Mesendoderm (in vitro differentiated cells): ENCODE results near the gene STARD5.

Source experiments
- DNase-seq: peaks from one replicate; pipeline ENCODE4 v3.0.0; 2013
- H2AK5ac ChIP-seq: 2 replicates; pipeline ENCODE4 v1.6.1; 2013; ENCODE audit warnings: low read length, inconsistent platforms
- H2BK120ac ChIP-seq: 2 replicates; pipeline ENCODE4 v1.6.1; 2013; ENCODE audit warnings: low read depth, mild to moderate bottlenecking, low read length, moderate library complexity, mixed read lengths
- H2BK15ac ChIP-seq: replicated peaks from 2 replicates; pipeline ENCODE4 v1.6.1; 2013; ENCODE audit warnings: low read depth, mild to moderate bottlenecking, moderate library complexity
- H2BK5ac ChIP-seq: 2 replicates; pipeline ENCODE4 v1.6.1; 2013; ENCODE audit warnings: low read length, inconsistent platforms
- H3K18ac ChIP-seq: 2 replicates; pipeline ENCODE4 v1.6.1; 2013; ENCODE audit warnings: mild to moderate bottlenecking, low read length, mixed read lengths
- H3K23ac ChIP-seq: one replicate; pipeline ENCODE4 v1.6.1; 2013; ENCODE audit warnings: low read length
- H3K27ac ChIP-seq: 2 replicates; pipeline ENCODE4 v1.5.1; 2013; ENCODE audit warnings: low read depth, mild to moderate bottlenecking, inconsistent platforms, low read length, moderate library complexity
- H3K27me3 ChIP-seq: 2 replicates; pipeline ENCODE4 v1.6.1; 2013; ENCODE audit warnings: low read length, control low read depth, mild to moderate bottlenecking, inconsistent platforms; ENCODE audit not compliant: insufficient read depth, poor library complexity
- H3K36me3 ChIP-seq: 2 replicates; pipeline ENCODE4 v1.6.1; 2013; ENCODE audit warnings: low read length, inconsistent platforms; ENCODE audit not compliant: control insufficient read depth, insufficient read depth
- H3K4ac ChIP-seq: one replicate; pipeline ENCODE4 v1.6.1; 2013; ENCODE audit warnings: low read depth, mild to moderate bottlenecking, low read length, moderate library complexity
- H3K4me1 ChIP-seq: 2 replicates; pipeline ENCODE4 v1.6.1; 2013; ENCODE audit warnings: low read depth, low read length, inconsistent platforms; ENCODE audit not compliant: control insufficient read depth
- H3K4me2 ChIP-seq: 2 replicates; pipeline ENCODE4 v1.6.1; 2013; ENCODE audit warnings: low read length
- H3K4me3 ChIP-seq: 2 replicates; pipeline ENCODE4 v1.5.1; 2013; ENCODE audit warnings: mild to moderate bottlenecking, low read length
- H3K56ac ChIP-seq: one replicate; pipeline ENCODE4 v1.6.1; 2013; ENCODE audit warnings: low read length
- H3K79me1 ChIP-seq: 2 replicates; pipeline ENCODE4 v1.6.1; 2013; ENCODE audit warnings: low read length, inconsistent platforms
- H3K79me2 ChIP-seq: 2 replicates; pipeline ENCODE4 v1.6.1; 2013; ENCODE audit warnings: mild to moderate bottlenecking, low read length; ENCODE audit not compliant: control insufficient read depth, insufficient read depth
- H3K9ac ChIP-seq: 2 replicates; pipeline ENCODE4 v1.6.1; 2013; ENCODE audit warnings: low read length, inconsistent platforms
- H4K5ac ChIP-seq: one replicate; pipeline ENCODE4 v1.6.1; 2013; ENCODE audit warnings: low read length
- H4K8ac ChIP-seq: one replicate; pipeline ENCODE4 v1.6.1; 2013; ENCODE audit warnings: low read depth, mild to moderate bottlenecking, control low read depth, low read length, moderate library complexity
- WGBS: extraction: QIAGEN DNeasy Blood & Tissue Kit; methylation state at CpG from one replicate; pipeline ENCODE4 v1.1.7; 2013; ENCODE audit warnings: low lambda C conversion rate, missing lambda C conversion rate; ENCODE audit not compliant: insufficient coverage; ENCODE audit errors: extremely low coverage; 5-methylcytosine and 5-hydroxymethylcytosine counted together

STARD5 gene

GRCh38 chr15:81270188-81270587, 53.8 kb downstream of the STARD5 start:
- no peaks in the 10 kb centered on the region for H3K79me1 ChIP-seq
- no peak overlapping the region for H3K4me2 ChIP-seq
- no peak overlapping the region for H2BK120ac ChIP-seq
- H3K4me1 ChIP-seq: no peaks in the 10 kb centered on the region
- H2BK15ac ChIP-seq: no peak overlapping the region
- no peaks in the 10 kb centered on the region for H3K36me3 ChIP-seq
- H3K56ac ChIP-seq: no peak overlapping the region
- no peak overlapping the region for H4K8ac ChIP-seq
- no peaks in the 10 kb centered on the region for H3K27me3 ChIP-seq
- no peak overlapping the region for H3K27ac ChIP-seq
- H2BK5ac ChIP-seq: no peak overlapping the region
- H3K79me2 ChIP-seq: no peaks in the 10 kb centered on the region
- no peak for DNase-seq
- H3K23ac ChIP-seq: no peak overlapping the region
- no peak overlapping the region for H2AK5ac ChIP-seq
- no peak overlapping the region for H3K18ac ChIP-seq
- no peak overlapping the region for H3K4me3 ChIP-seq
- no peak overlapping the region for H3K9ac ChIP-seq
- H4K5ac ChIP-seq: no peak overlapping the region
- no CpG with 5 or more reads among the region's 3 CpGs for WGBS
- H3K4ac ChIP-seq: no peak overlapping the region

GRCh38 chr15:81268881-81269601, 54.9 kb downstream of the STARD5 start:
- Histone ChIP-seq H2BK5ac (no peak overlapping the region), H3K79me1 (no peaks in the 10 kb centered on the region), H3K18ac (no peak overlapping the region), H3K23ac (no peak overlapping the region), H4K8ac (no peak overlapping the region), H3K4ac (no peak overlapping the region), H3K56ac (no peak overlapping the region), H2BK120ac (no peak overlapping the region), H3K27me3 (no peaks in the 10 kb centered on the region), H3K27ac (no peak overlapping the region), H3K9ac (no peak overlapping the region), H3K4me3 (no peak overlapping the region), H2BK15ac (no peak overlapping the region), H2AK5ac (no peak overlapping the region), H3K79me2 (no peaks in the 10 kb centered on the region), H3K36me3 (no peaks in the 10 kb centered on the region), H3K4me1 (no peaks in the 10 kb centered on the region), H3K4me2 (no peak overlapping the region), H4K5ac (no peak overlapping the region)
- no CpG with 5 or more reads among the region's 10 CpGs for whole genome bisulfite sequencing
- no peak for DNase-seq

- Histone ChIP-seq H3K9ac (no peak overlapping the region), H3K4ac (no peak overlapping the region), H3K79me1 (no peaks in the 10 kb centered on the region), H2BK15ac (no peak overlapping the region), H3K27me3 (no peaks in the 10 kb centered on the region), H3K79me2 (no peaks in the 10 kb centered on the region), H3K36me3 (no peaks in the 10 kb centered on the region), H3K18ac (no peak overlapping the region), H3K23ac (no peak overlapping the region), H3K4me3 (no peak overlapping the region), H3K4me2 (no peak overlapping the region), H2BK120ac (no peak overlapping the region), H2BK5ac (no peak overlapping the region), H3K56ac (no peak overlapping the region), H2AK5ac (no peak overlapping the region), H3K4me1 (no peaks in the 10 kb centered on the region), H4K5ac (no peak overlapping the region), H3K27ac (no peak overlapping the region), H4K8ac (no peak overlapping the region)
- no peak for DNase-seq
- WGBS: no CpG with 5 or more reads among the region's 5 CpGs
Measured at GRCh38 chr15:81268340-81268739, 55.6 kb downstream of the STARD5 start.

- H2BK5ac ChIP-seq: no peak overlapping the region
- H3K79me2 ChIP-seq: no peaks in the 10 kb centered on the region
- WGBS: no CpG with 5 or more reads among the region's 14 CpGs
- H3K27me3 ChIP-seq: no peaks in the 10 kb centered on the region
- peak; percentile 86 for DNase-seq
- H3K4me3 ChIP-seq: no peak overlapping the region
- H3K79me1 ChIP-seq: no peaks in the 10 kb centered on the region
- no peak overlapping the region for H3K4ac ChIP-seq
- H3K23ac ChIP-seq: no peak overlapping the region
- no peak overlapping the region for H2BK15ac ChIP-seq
- H2AK5ac ChIP-seq: no peak overlapping the region
- H2BK120ac ChIP-seq: no peak overlapping the region
- H3K36me3 ChIP-seq: no peaks in the 10 kb centered on the region
- H3K18ac ChIP-seq: no peak overlapping the region
- H3K9ac ChIP-seq: no peak overlapping the region
- H3K56ac ChIP-seq: no peak overlapping the region
- no peak overlapping the region for H4K8ac ChIP-seq
- H3K4me2 ChIP-seq: no peak overlapping the region
- H4K5ac ChIP-seq: no peak overlapping the region
- H3K27ac ChIP-seq: no peak overlapping the region
- no peaks in the 10 kb centered on the region for H3K4me1 ChIP-seq
Measured at GRCh38 chr15:81265944-81266775, 57.8 kb downstream of the STARD5 start.

GRCh38 chr15:81265256-81265943, 58.5 kb downstream of the STARD5 start:
- no peak overlapping the region for H3K4me3 ChIP-seq
- H4K8ac ChIP-seq: no peak overlapping the region
- WGBS: no CpG with 5 or more reads among the region's 12 CpGs
- H2BK5ac ChIP-seq: no peak overlapping the region
- no peak overlapping the region for H3K56ac ChIP-seq
- no peak overlapping the region for H3K4ac ChIP-seq
- no peak for DNase-seq
- no peak overlapping the region for H2AK5ac ChIP-seq
- H3K79me1 ChIP-seq: no peaks in the 10 kb centered on the region
- H2BK15ac ChIP-seq: no peak overlapping the region
- H3K4me1 ChIP-seq: no peaks in the 10 kb centered on the region
- H3K18ac ChIP-seq: no peak overlapping the region
- H3K36me3 ChIP-seq: no peaks in the 10 kb centered on the region
- no peak overlapping the region for H2BK120ac ChIP-seq
- no peaks in the 10 kb centered on the region for H3K27me3 ChIP-seq
- no peak overlapping the region for H3K4me2 ChIP-seq
- no peak overlapping the region for H3K27ac ChIP-seq
- H3K9ac ChIP-seq: no peak overlapping the region
- H3K23ac ChIP-seq: no peak overlapping the region
- H4K5ac ChIP-seq: no peak overlapping the region
- H3K79me2 ChIP-seq: no peaks in the 10 kb centered on the region
